H1 (cell line): ENCODE data around the gene TMEM176B. TPM values are rescaled to one million over a fixed set of nuclear protein-coding genes. Genes with fewer than 3 reads are reported as not detected.

Experiments
- HDAC6 ChIP-seq: IDR thresholded peaks from one replicate; pipeline ENCODE4 v1.7.1; 2012; ENCODE audit warnings: low read depth, mild to moderate bottlenecking, inconsistent platforms, low read length, moderate library complexity
- NANOG ChIP-seq: IDR thresholded peaks from 2 replicates; pipeline ENCODE4 v1.6.1; 2011; ENCODE audit warnings: low read length, low read depth, mild to moderate bottlenecking, inconsistent platforms; ENCODE audit not compliant: insufficient read depth, poor library complexity, severe bottlenecking
- RFX5 ChIP-seq: IDR thresholded peaks from 2 replicates; pipeline ENCODE4 v1.6.1; 2011; ENCODE audit warnings: low read depth, low read length, improper control_type of control experiment, borderline replicate concordance
- SIX5 ChIP-seq: IDR thresholded peaks from 2 replicates; pipeline ENCODE4 v1.6.1; 2011; ENCODE audit warnings: mild to moderate bottlenecking, low read depth, low read length
- SRF ChIP-seq: IDR thresholded peaks from 2 replicates; pipeline ENCODE4 v1.6.1; 2011; ENCODE audit warnings: mild to moderate bottlenecking, low read depth, low read length, moderate library complexity
- polyA plus RNA-seq, 7 experiments: library from polyadenylated mRNA; depleted of rRNA in 3 of 7; stranded (reverse) in 5 of 7; unstranded in 2 of 7; fragments of >200 nt in 5 of 7; fragments of 200-250 nt in 2 of 7; gene quantifications; 1 replicate in 5 of 7; 2 replicates in 1 of 7; 4 replicates in 1 of 7; pipeline versions ENCODE4 v1.2.1 to v1.2.3, GENCODE V29; 2011 to 2013; ENCODE audit warnings: missing spikeins in 2 of 7, mixed read lengths in 2 of 7
- total RNA-seq: library from RNA; stranded (reverse); fragmentation: NEBNext Ultra II Directional; extraction: Animal tissue kit (Norgen Biotek cat#: 25700); gene quantifications from 2 replicates; pipeline ENCODE4 v1.2.1, GENCODE V29; 2021

Gene TMEM176B
- total and polyA plus RNA-seq, 2 of the 8 experiments (the other 6 are each of a cell fraction or from before 2014, with no cell fraction given): 1.2 to 2.1 TPM

- TF ChIP-seq NANOG: no peak
- TF ChIP-seq SRF: no peak
- TF ChIP-seq SIX5: no peak
- TF ChIP-seq HDAC6: no peak
- no peak for TF ChIP-seq RFX5
These were observed 35.6 kb upstream of the TMEM176B start (continued) for GRCh38 chr7:150835702-150836280.
